Activated naive CD8-positive, alpha-beta T cell treated with anti-CD3 and anti-CD28 coated beads, Interleukin-2, amount 50 U/mL, for 24 hours (primary cell): ENCODE data around the gene MPDZ.

Experiments
- ATAC-seq: fragments of 150-1000 bp; cut with Tn5 transposase; one replicate; pipeline ENCODE4 v1.10.0; 2021
- DNase-seq: peaks from one replicate; pipeline ENCODE4 v3.0.0; 2021
- H3K27ac Mint-ChIP-seq: one replicate; pipeline ENCODE4 v1.8.0; 2021; ENCODE audit warnings: mild to moderate bottlenecking, mixed read lengths
- H3K27me3 Mint-ChIP-seq: one replicate; pipeline ENCODE4 v1.8.0; 2021; ENCODE audit warnings: mixed read lengths
- H3K36me3 Mint-ChIP-seq: one replicate; pipeline ENCODE4 v1.8.0; 2021; ENCODE audit warnings: low read depth, mixed read lengths
- H3K4me1 Mint-ChIP-seq: one replicate; pipeline ENCODE4 v1.8.0; 2021; ENCODE audit warnings: mixed read lengths
- H3K4me3 Mint-ChIP-seq: one replicate; pipeline ENCODE4 v1.8.0; 2021; ENCODE audit warnings: mild to moderate bottlenecking, moderate library complexity, mixed read lengths
- H3K9me3 Mint-ChIP-seq: one replicate; pipeline ENCODE4 v1.8.0; 2021; ENCODE audit warnings: mixed read lengths

Gene MPDZ

GRCh38 chr9:13279284-13280141 lies at the start of gene MPDZ:
Gene MPDZ (minus strand): TSS chr9:13279692. CDS start chr9:13250315, 29,377 bp downstream.
- H3K36me3 Mint-ChIP-seq = peaks cover 2% of the 10 kb centered on the region
- no peaks in the 10 kb centered on the region for H3K4me1 Mint-ChIP-seq
- peak within 1 kb of the TSS; percentile 38 for H3K4me3 Mint-ChIP-seq
- H3K9me3 Mint-ChIP-seq = peaks cover 9% of the 10 kb centered on the region
- no peak for DNase-seq
- peaks cover 28% of the 10 kb centered on the region for H3K27me3 Mint-ChIP-seq
- no peak for ATAC-seq
- H3K27ac Mint-ChIP-seq = no peak within 1 kb of the TSS

- Mint-ChIP-seq H3K4me3 (no peak overlapping the region), H3K36me3 (no peaks in the 10 kb centered on the region), H3K4me1 (no peaks in the 10 kb centered on the region), H3K27ac (no peak overlapping the region), H3K9me3 (no peaks in the 10 kb centered on the region), H3K27me3 (no peaks in the 10 kb centered on the region)
- no peak for DNase-seq
- ATAC-seq = no peak
These were observed 45.5 kb upstream of the MPDZ start for GRCh38 chr9:13324988-13325387.

- no peaks in the 10 kb centered on the region for H3K4me1 Mint-ChIP-seq
- no peak overlapping the region for H3K27ac Mint-ChIP-seq
- ATAC-seq (no peak), DNase-seq (no peak)
- no peak overlapping the region for H3K4me3 Mint-ChIP-seq
- no peaks in the 10 kb centered on the region for H3K36me3 Mint-ChIP-seq
- H3K9me3 Mint-ChIP-seq = peaks cover 9% of the 10 kb centered on the region
- H3K27me3 Mint-ChIP-seq = no peaks in the 10 kb centered on the region
These were observed 43.5 kb upstream of the MPDZ start for GRCh38 chr9:13322828-13323550.

- Mint-ChIP-seq H3K27me3 (no peaks in the 10 kb centered on the region), H3K4me1 (no peaks in the 10 kb centered on the region), H3K9me3 (peaks cover 14% of the 10 kb centered on the region), H3K27ac (no peak overlapping the region), H3K36me3 (no peaks in the 10 kb centered on the region), H3K4me3 (no peak overlapping the region)
- DNase-seq = no peak
- ATAC-seq = no peak
These were observed 38.5 kb upstream of the MPDZ start for GRCh38 chr9:13318027-13318426.

GRCh38 chr9:13296972-13297371 lies 17.5 kb upstream of the MPDZ start:
- no peaks in the 10 kb centered on the region for H3K27me3 Mint-ChIP-seq
- no peaks in the 10 kb centered on the region for H3K36me3 Mint-ChIP-seq
- peaks cover 25% of the 10 kb centered on the region for H3K9me3 Mint-ChIP-seq
- no peak overlapping the region for H3K27ac Mint-ChIP-seq
- no peaks in the 10 kb centered on the region for H3K4me1 Mint-ChIP-seq
- H3K4me3 Mint-ChIP-seq = no peak overlapping the region
- no peak for ATAC-seq
- DNase-seq = no peak

GRCh38 chr9:13295556-13295955 lies 16.1 kb upstream of the MPDZ start:
- H3K36me3 Mint-ChIP-seq = no peaks in the 10 kb centered on the region
- no peaks in the 10 kb centered on the region for H3K27me3 Mint-ChIP-seq
- peaks cover 20% of the 10 kb centered on the region for H3K9me3 Mint-ChIP-seq
- ATAC-seq (no peak), DNase-seq (no peak)
- no peak overlapping the region for H3K4me3 Mint-ChIP-seq
- H3K4me1 Mint-ChIP-seq = no peaks in the 10 kb centered on the region
- no peak overlapping the region for H3K27ac Mint-ChIP-seq

- DNase-seq = no peak
- no peak for ATAC-seq
- H3K36me3 Mint-ChIP-seq = no peaks in the 10 kb centered on the region
- no peak overlapping the region for H3K27ac Mint-ChIP-seq
- H3K27me3 Mint-ChIP-seq = peaks cover 2% of the 10 kb centered on the region
- no peaks in the 10 kb centered on the region for H3K4me1 Mint-ChIP-seq
- no peak overlapping the region for H3K4me3 Mint-ChIP-seq
- peaks cover 20% of the 10 kb centered on the region for H3K9me3 Mint-ChIP-seq
These were observed 13.3 kb upstream of the MPDZ start for GRCh38 chr9:13292782-13293181.

GRCh38 chr9:13292158-13292557 lies 12.7 kb upstream of the MPDZ start:
- Mint-ChIP-seq H3K36me3 (no peaks in the 10 kb centered on the region), H3K4me3 (no peak overlapping the region), H3K27me3 (peaks cover 2% of the 10 kb centered on the region), H3K27ac (no peak overlapping the region), H3K9me3 (peaks cover 23% of the 10 kb centered on the region), H3K4me1 (no peaks in the 10 kb centered on the region)
- DNase-seq (no peak), ATAC-seq (no peak)

GRCh38 chr9:13291718-13292117 lies 12.2 kb upstream of the MPDZ start:
- H3K27ac Mint-ChIP-seq = no peak overlapping the region
- DNase-seq (no peak), ATAC-seq (no peak)
- peaks cover 2% of the 10 kb centered on the region for H3K27me3 Mint-ChIP-seq
- H3K4me1 Mint-ChIP-seq = no peaks in the 10 kb centered on the region
- no peak overlapping the region for H3K4me3 Mint-ChIP-seq
- peaks cover 21% of the 10 kb centered on the region for H3K9me3 Mint-ChIP-seq
- no peaks in the 10 kb centered on the region for H3K36me3 Mint-ChIP-seq

- Mint-ChIP-seq H3K36me3 (no peaks in the 10 kb centered on the region), H3K27me3 (peaks cover 14% of the 10 kb centered on the region), H3K9me3 (peaks cover 9% of the 10 kb centered on the region), H3K27ac (no peak overlapping the region), H3K4me1 (no peaks in the 10 kb centered on the region), H3K4me3 (no peak overlapping the region)
- no peak for ATAC-seq
- no peak for DNase-seq
These were observed 4.5 kb upstream of the MPDZ start for GRCh38 chr9:13284011-13284410.

- DNase-seq (no peak), ATAC-seq (no peak)
- no peaks in the 10 kb centered on the region for H3K4me1 Mint-ChIP-seq
These were observed 3.5 kb upstream of the MPDZ start for GRCh38 chr9:13282998-13283397.

GRCh38 chr9:13281356-13282016 lies 2.0 kb upstream of the MPDZ start:
- no peaks in the 10 kb centered on the region for H3K4me1 Mint-ChIP-seq

More at GRCh38 chr9:13282998-13283397, 3.5 kb upstream of the MPDZ start:
- H3K27ac Mint-ChIP-seq = no peak overlapping the region
- H3K4me3 Mint-ChIP-seq = no peak overlapping the region
- no peaks in the 10 kb centered on the region for H3K36me3 Mint-ChIP-seq
- H3K9me3 Mint-ChIP-seq = peaks cover 5% of the 10 kb centered on the region
- H3K27me3 Mint-ChIP-seq = peaks cover 19% of the 10 kb centered on the region

GRCh38 chr9:13278368-13279246 lies 885 bp downstream of the MPDZ start:
- Mint-ChIP-seq H3K4me1 (no peaks in the 10 kb centered on the region), H3K4me3 (peak overlapping the region; percentile 38), H3K9me3 (peaks cover 9% of the 10 kb centered on the region), H3K36me3 (peaks cover 2% of the 10 kb centered on the region), H3K27ac (no peak overlapping the region), H3K27me3 (peaks cover 28% of the 10 kb centered on the region)
- ATAC-seq (no peak), DNase-seq (no peak)

More at GRCh38 chr9:13281356-13282016, 2.0 kb upstream of the MPDZ start:
- Mint-ChIP-seq H3K4me3 (no peak overlapping the region), H3K36me3 (peaks cover 2% of the 10 kb centered on the region), H3K27me3 (peaks cover 25% of the 10 kb centered on the region), H3K27ac (no peak overlapping the region), H3K9me3 (peaks cover 5% of the 10 kb centered on the region)
- ATAC-seq (no peak), DNase-seq (no peak)

- DNase-seq (no peak), ATAC-seq (no peak)
- H3K36me3 Mint-ChIP-seq = peaks cover 2% of the 10 kb centered on the region
- H3K27ac Mint-ChIP-seq = no peak overlapping the region
- H3K9me3 Mint-ChIP-seq = peaks cover 9% of the 10 kb centered on the region
- H3K4me3 Mint-ChIP-seq = no peak overlapping the region
- H3K27me3 Mint-ChIP-seq = peaks cover 28% of the 10 kb centered on the region
- no peaks in the 10 kb centered on the region for H3K4me1 Mint-ChIP-seq
These were observed 1.5 kb downstream of the MPDZ start for GRCh38 chr9:13278023-13278367.
